GM21381 (cell line): ENCODE results near the gene CD74.
A peak's percentile ranks its signal among the peaks of the same experiment; 100 is the strongest.
"Not testable (repeated sequence)": the region's sequence is repeated elsewhere in the genome, so short reads cannot be mapped to it uniquely, and the experiment has no call there.

Source experiments
- ATAC-seq: cut with Tn5 transposase; IDR thresholded peaks from one replicate; pipeline ENCODE4 v1.9.1; 2021; ENCODE audit warnings: mild to moderate bottlenecking, moderate library complexity; ENCODE audit not compliant: unreplicated experiment

Gene CD74

DNA sequence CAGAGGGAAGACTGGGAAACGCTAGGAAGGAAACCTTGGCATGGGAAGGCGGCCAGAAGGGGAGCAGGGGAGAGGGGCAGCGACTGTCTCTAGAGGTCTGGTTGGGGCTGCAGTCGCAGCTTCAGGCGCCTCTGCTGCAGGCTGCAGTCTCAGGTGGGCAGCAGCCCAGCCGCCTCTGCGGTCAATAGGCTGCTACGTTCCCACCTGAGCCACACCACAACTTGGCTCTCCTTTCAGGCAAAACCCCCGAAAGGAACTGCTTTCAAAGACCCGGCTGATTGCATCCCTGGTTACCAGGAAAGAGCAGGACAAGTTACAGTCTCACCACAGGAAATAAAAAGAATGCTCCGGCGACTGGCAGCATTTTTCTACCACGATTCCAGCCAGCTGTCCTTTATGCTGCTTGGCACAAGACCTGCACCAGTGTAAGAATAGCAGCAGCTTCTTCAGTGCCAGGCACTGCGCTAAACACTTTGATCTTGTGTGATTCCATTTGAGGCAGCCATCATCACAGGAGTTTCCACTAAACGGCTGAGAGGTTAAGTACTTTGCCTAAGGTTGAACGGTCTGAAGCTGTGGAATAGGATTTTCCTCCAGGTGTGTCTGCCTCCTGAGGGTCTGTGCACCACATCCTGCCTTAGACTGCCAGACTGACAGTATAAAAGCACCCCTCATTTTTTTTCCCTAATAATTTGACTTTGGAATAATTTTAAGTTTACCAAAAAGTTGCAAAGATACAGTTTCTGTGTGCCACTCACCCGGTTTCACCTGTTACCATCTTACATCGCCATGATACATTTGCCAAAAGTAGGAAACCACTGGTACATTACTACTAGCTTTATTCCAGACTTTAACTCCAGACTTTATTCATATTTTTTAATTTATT lies 29.3 kb upstream of the CD74 start:
- ATAC-seq = no peak

DNA sequence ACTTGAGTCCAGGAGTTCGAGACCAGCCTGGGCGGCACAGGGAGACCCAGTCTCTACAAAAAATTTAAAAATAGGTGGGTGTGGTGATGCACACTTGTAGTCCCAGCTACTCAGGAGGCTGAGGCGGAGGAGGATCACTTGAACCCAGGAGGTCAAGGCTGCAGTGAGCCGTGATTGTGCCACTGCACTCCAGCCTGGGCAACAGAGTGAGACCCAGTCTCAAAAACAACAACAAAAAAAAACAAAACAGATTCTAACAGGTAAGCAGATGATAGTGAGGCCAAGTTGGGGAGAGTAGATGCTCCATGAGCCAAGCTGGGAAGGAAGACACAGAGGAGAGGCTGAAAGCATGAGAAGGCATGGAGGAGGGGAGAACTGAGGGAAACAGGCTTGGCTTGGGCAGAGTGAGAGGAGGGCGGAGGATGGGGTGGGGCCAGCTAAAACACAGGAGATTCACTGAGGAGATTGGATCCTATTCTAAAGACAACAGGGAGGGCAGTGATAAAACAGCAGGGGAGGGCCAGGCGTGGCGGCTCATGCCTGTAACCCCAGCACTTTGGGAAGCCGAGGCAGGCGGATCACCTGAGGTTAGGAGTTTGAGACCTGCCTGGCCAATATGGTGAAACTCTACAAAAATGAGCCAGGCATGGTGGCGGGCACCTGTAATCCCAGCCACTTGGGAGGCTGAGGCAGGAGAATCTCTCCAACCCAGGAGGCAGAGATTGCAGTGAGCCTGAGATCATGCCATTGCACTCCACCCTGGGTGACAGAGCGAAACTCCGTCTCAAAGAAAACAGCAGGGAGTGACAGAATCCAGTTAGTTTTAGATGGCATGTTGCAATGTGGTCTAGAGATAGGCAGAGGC lies 28.5 kb upstream of the CD74 start:
- ATAC-seq = no peak

DNA sequence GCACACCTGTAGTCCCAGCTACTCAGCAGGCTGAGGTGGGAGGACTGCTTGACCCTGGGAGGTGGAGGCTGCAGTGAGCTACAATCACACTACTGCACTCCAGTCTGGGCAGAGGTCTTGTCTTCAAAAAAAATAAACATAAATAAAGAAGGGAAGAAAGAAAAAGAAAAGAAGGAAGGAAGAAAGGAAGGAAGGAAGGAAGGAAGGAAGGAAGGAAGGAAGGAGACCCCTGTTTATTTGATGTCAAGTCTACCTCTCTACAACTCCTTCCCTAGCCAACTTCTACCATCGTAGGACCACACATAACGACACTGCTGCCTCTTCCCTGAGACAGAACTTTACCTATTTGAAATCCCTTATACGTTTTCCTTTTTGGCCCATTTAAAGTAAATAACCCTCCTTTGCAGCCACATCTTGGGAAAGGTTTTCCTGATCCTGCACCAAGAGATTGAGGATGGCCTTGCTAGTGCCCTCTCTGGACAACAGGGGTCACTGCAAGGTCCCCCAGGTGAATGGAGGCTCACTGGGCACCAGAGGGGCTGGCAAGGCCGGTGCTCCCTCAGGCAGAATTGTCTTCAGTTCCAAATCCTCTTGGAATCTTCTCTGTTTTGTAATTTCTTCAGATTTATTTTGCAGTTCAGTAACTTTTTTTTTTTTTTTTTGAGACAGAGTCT lies 26.3 kb upstream of the CD74 start:
- ATAC-seq = no peak

DNA sequence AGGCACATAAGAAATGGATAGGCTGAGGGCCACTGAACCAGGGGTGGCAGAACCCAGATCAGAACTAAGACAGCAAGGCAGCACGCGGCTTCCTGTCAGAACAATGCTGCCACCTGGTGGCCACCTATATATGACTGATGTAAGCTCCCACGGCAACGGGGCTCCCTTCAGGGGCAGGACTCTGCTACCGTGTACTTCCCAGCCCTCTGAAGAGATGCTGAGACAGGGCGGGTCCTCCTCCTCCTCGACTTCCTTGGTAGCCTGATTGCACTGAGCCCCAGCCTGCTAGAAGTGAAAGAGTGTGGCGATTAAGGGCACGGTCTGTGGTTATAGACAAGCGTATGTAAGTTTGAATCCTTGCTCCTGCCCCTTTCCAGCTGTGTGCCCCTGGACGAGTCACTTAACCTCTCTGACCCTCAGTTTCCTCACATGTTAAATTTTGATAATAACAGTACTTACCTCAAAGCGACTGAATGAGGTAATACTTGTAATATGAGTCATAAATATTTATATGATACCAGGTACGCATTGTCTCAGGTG lies 23.5 kb upstream of the CD74 start:
- peak; percentile 92 for ATAC-seq

DNA sequence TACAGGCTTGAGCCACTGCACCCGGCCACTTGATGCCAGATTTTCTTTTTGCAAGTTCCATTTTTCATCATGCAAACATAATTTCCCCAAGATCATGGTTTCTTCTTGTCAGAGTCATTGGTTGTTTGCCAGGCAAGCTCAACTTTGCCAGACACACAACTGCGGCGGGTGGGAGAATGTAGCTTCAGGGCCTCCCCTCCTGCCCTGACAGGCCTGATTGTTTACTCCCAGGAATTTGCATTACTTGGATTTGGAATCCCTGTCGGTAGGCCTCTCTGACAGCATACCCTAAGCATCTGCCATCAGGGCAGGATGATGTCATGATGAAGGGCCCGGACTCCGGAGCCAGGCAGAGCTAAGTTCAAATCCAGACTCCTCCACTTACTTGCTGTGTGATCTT lies 21.8 kb upstream of the CD74 start:
- ATAC-seq = no peak

DNA sequence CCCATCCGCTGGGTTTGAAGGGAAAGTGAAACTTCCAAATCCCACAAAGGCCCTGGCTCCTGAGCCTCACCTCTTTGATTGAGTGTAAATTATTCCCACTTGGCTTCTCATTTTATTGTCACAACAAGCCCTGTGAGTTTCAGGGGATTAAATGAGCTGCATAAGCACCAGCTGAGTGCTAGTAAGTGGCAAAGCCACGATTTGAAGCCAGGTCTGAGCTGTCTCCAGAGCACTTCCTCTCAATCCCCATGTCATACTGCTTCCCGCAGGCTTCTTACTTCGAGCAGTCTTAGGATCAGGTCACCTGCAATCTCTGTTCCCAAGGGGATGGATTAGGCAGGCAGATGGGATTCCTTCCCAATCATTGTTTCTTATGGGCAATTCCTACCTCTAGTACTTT lies 18.9 kb upstream of the CD74 start:
- ATAC-seq = no peak

DNA sequence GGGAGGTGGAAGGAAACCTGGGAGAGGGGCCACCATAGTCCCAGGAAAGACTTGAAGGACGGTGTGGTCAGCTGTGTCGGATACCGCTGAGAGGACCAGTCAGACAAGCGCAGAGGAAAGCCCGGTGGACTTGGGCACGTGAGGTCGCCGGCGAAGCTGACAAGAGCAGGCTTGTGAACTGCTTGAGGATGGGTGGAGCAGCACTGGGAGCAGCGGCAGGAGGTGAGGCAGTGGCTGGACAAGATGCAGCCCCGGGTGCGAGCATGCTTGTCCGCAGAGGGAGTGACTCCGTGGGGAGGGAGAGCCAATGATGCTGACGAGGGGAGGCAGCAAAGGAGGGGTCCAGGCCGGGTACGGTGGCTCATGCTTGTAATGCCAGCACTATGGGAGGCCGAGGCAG lies 18.3 kb upstream of the CD74 start:
- no peak for ATAC-seq

DNA sequence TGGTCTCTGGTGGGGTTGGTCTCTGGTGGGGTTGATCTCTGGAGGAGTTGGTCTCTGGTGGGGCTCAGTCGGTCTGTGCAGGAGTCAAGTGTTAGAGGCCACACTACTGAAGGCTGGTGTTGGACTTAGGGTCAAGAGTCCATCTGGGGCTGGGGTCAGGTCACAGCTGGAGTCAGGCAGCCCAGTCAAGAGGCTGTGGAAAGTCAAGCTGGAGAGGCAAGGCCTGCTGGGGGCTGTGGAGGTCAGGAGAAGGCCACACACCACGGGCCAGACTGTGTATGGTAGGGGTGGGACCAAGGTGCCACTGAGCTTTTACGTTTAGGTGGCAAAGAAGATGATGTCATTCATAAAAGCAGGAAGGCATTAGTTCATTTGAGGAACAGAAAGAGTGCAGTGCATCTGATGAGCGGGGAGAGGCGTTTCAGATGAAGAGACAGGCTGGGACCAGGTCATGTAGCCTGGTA lies 16.7 kb upstream of the CD74 start:
- no peak for ATAC-seq

DNA sequence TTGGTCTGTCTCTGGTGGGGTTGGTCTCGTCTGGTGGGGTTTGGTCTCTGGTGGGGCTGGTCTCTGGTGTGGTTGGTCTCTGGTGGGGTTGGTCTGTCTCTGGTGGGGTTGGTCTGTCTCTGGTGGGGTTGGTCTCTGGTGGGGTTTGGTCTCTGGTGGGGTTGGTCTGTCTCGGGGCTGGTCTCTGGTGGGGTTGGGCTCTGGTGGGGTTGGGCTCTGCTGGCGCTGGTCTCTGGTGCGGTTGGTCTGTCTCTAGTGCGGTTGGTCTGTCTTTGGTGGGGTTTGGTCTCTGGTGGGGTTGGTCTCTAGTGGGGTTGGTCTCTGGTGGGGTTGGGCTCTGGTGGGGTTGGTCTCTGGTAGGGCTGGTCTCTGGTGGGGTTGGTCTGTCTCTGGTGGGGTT lies 16.3 kb upstream of the CD74 start:
- ATAC-seq = no peak

DNA sequence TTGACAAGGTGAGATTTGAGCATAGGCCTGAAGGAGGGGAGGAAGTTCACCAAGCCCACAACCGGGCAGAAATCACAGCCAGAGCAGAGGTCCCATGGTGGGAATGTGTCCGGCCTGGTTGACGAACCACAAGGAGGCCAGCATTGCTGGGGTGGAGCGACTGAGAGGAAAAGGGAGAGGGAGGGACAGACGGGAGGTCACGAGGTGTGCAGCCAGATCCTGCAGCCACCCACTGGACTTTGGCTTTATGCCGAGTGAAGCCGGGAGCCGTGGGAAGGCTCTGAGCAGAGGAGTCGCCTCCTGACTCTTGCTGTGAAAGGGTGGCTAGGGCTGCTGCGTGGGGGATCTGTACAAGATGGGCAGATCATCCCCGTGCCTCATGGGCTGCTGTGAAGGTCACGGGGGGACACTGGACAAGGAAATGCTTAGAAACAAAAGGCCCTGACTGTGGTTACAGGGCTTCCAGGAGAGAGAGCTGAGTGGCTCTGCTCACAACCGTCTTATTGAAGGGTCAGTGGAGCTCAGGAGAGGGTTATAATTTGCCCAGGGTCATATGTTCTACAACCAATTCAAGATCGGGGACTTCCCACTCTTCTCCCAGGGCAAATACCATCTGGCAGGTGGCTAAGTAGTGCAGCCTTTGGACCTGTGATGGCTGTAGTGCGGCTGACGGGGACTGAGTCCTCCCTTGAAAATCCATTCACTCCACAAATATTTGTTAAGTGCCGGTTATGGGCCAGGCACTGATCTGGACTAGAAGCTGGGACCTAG lies 15.6 kb upstream of the CD74 start:
- no peak for ATAC-seq

DNA sequence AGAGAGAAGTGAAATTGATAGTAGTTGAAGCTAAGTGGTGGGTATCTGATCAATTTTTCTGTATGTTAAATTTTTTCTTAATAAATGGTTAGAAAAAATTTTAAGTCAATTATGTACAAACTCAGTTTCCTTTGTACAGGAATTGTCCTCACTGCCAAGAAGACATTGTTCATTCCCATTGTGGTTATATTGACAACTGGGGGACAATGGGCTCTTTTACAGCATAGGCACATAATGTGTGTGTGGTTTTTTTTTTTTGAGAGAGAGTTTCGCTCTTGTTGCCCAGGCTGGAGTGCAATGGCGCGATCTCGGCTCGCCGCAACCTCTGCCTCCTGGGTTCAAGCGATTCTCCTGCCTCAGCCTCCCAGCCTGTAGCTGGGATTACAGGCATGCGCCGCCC lies 13.5 kb upstream of the CD74 start:
- not testable (repeated sequence) for ATAC-seq

DNA sequence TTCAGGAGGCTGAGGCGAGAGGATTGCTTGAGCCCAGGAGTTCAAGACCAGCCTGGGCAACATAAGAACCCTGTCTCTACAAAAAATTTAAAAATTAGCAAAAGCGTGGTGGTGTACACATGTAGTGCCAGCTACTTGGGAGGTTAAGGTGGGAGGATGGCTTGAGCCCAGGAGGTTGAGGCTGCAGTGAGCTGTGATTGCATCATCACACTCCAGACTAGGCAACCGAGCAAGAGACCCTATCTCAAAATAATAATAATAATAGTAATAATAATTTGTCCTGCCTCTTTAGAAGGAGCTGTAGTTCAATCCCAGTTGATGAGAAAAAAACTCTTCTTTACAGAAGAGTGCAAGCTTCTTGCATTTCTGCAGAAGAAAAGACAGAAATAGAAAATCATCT lies 10.0 kb upstream of the CD74 start:
- ATAC-seq = no peak

DNA sequence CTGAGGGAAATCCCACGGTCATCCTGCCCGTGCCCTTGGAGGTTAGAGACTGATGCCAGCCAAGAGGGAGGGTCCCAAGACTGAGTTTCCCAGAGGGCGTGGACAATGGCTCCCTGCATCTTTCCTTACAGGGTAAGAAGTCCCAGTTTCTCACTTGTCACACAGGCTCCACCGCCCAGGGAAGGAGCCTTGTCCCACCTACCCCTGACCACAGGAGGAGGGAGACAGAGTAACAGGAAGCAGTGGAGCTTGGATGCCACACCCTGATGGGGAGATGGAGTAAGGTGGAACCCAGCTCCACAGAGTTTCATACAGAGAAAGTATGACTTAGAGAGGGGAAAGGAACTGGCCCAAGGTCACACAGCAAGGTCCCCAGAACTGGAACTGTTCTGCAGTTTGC lies 9.4 kb upstream of the CD74 start:
- no peak for ATAC-seq

DNA sequence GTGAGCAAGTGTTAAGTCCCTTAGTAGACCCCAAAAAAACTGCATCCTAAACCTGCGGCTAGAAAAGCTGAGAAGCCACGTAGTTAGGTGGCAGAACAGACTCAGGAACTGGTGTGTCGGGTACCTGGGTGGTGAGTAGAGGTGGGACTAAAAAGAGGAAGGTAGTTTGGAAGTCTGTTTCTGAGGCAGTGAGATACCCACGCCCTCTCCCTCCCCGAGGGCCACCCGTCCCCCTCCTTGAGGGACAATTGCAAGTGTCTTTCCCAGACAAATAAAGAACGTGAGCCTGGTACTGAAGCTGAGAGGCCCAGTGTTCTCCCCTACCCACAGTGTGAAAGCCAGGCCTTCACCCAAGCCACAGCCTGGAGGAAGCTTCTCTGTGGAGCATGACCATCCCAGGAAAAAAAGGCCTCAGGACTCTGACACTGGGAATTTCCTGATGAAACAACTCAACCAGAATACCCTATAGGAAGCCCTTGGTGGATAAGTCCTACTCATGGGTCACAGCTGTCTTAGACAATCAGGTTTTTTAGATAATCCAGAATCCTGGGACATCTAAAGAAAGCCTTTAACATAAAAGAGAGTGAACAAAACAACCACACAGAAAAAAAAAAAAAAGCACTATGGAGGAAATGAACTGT lies 7.0 kb upstream of the CD74 start:
- ATAC-seq = peak; percentile 73

DNA sequence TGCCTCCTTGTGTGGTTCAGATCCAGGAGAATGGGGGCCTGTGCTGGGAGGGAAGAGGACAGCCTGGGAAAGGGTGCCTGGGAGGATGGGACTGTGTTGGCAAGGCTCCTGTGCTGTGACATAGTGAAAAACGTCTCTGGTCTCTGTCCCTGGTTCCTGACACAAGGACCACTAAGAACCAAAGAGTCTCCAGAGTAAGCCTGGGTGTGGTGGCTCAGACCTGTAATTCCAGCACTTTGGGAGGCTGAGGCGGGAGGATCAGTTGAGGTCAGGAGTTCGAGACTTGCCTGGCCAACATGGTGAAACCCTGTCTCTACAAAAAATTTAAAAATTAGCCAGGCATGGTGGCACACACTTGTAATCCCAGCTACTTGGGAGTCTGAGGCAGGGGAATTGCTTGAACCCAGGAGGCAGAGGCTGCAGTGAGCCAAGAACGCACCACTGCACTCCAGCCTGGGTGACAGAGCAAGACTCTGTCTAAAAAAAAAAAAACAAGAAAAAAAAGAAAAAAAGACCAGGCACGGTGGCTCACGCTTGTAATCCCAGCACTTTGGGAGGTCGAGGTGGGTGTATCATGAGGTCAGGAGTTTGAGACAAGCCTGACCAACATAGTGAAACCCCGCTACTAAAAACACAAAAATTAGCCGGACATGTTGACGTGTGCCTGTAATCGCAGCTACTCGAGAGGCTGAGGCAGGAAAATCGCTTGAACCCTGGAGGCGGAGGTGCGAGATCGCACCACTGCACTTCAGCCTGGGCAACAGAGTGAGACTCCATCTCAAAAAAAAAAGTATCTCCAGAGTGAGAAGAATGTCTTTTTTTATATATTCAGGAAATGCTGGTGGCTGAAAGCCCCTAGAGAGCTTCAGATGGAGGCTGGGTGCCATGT lies 1.4 kb upstream of the CD74 start:
- ATAC-seq = not testable (repeated sequence)

DNA sequence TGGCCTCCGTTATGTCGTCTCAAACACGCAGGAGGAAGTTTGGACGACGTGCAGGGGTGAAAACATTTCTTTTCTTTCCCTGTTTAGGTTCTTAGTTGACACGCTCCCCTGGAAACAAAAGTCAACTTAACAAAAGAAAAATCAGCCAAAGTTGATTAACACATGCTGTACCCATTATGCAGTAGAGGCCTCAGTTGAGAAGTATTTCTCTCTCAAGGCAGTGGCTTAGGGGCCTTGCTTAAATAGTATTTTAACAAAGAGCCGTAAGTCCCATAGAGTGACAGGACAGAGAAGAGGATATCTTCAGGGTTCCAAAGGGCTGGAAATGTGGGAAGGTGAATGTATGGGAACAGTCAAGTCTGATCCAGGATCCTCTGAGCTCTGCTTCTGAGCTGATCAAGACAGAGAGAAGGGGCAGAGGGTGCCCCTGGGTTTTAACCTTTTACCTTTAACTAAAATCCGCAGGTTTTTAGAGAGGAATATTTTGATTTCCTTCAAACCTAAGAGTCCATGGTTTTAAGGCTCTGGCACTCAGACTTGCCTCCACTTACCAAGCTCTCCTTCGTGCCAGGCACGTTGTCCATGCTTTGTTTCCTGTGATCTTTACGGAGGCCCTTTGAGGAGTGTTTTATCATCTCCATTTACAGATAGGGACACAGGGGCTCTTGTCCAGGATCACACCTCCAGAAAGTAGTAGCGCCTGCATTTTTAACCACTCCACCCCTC lies 629 bp upstream of the CD74 start:
- ATAC-seq = no peak

DNA sequence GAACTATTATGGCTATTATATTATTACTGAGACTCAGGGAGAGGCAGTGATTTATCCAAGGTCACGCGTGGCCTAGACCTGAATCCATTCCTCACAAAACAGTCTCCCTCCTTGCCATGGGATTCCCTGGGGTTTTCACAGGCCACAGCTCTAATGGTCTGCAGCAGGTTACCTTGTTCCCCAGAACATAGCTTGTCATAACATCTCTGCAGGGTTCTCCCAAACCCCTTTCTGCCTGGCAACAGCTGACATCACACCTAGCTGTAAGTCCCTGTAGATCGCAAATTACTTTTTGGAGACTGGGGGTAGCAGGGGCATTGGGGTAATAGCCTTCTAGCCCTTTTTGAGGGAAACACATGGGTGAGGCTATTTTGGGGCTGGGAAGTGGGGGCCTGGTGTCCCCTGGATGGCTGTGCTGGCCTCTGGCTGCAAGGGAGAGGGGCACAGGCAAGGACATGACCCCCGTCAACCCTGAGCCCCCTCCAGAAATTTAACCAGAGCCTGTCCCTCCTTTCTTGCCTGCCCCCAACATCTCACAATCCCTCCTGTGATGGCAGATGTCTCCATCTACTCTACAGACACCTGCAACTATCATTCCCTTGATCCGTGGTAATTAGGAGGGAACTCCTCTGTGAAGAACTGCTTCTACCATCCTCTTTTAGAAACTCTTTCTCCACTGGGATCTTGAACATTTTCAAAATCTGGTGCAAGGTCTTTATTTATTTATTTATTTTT lies 1.3 kb downstream of the CD74 start:
- ATAC-seq = no peak
